H54 (cell line): ENCODE results near the gene ABCA13.

ENCODE experiments used
- DNase-seq: peaks from one replicate; pipeline ENCODE4 v3.0.0; 2011; ENCODE audit warnings: low spot score, mixed read lengths; ENCODE audit not compliant: insufficient read length
- FAIRE-seq: peaks from 3 replicates; lab custom pipeline; 2011; peaks lifted over from hg19 to GRCh38; lab: Jason Lieb, UNC
- POLR2A ChIP-seq: IDR thresholded peaks from 2 replicates; pipeline ENCODE4 v1.6.1; 2011; ENCODE audit warnings: low read depth, mild to moderate bottlenecking, low read length

The ABCA13 gene

DNA sequence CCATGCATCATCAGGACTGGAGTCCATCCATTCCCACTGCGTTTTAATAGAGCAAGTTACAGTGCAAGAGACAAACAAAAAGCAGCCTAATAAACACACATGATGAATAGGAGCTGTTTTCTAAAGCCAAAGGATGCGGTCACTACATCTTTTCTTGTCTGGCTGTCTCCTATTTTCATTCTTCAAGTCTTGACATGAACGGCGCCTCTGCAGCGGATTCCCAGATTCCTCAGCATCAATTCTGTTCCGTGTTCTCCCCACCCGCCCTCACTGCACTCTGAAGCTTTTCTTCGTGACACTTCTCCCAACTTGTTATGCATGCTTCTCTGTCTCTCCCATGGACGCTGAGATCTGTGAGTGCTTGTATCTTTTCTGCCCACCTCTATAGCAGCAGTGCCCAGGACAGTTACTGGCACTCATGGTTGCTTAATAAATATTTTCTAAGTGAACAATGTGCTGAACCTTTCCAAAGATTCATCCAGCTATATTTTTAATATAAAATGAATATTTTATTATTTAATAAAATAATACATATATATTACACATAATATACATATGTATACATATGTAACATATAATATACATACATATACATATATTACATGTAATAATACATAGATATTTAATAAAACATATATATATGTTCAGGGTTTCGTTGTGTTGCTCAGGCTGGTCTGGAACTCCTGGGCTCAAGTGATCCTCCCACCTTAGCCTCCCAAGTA lies 242.9 kb downstream of the ABCA13 start:
- FAIRE-seq (no peak), DNase-seq (no peak)
- TF ChIP-seq POLR2A: no peak

DNA sequence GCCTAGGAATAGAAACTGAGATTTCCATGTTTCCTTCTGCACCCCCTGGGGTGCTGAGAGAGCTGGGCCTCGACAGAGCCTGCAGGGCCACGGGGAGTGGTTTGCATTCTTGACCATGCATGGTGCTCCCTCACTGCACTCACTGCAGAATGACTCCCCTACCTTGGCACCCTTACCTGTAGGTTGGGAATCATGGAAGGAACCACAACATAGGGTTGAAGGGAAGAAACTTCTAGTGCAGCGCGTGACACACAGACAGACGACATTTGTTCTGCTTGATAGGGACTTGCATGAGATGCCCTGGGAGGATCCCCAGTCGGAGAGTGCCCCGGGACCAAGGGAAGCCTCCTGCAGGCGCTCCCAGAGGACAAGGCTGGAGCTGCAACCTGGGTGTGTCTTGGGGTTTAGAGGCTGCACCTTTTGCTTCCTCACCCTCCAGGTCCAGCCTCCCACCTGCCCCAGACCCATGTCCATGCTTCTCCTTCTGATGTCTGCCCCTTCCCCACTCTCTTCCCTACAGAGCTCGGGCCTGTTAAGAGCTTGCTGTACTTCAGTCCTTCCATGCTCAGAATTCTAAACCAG lies 245.2 kb downstream of the ABCA13 start:
- no peak for FAIRE-seq
- DNase-seq: no peak
- TF ChIP-seq POLR2A: no peak

DNA sequence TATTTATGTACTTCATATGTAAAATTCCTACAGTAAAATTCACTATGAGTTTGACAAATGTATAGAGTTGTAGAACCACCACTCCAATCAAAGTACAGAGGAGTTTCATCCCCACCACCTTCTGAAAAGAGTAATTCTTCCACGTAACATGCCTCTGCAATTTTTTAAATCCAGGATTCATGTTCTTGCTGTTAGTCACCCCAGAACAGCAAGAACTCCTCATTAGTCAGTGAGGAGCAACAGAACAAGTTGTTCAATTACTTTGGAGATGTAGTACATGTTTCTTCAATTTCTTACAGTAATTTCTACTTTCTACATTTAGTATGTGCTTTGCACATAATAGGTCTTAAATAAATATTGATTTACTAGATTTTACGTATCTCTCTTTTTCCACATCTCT lies 248.1 kb downstream of the ABCA13 start:
- no peak for FAIRE-seq

DNA sequence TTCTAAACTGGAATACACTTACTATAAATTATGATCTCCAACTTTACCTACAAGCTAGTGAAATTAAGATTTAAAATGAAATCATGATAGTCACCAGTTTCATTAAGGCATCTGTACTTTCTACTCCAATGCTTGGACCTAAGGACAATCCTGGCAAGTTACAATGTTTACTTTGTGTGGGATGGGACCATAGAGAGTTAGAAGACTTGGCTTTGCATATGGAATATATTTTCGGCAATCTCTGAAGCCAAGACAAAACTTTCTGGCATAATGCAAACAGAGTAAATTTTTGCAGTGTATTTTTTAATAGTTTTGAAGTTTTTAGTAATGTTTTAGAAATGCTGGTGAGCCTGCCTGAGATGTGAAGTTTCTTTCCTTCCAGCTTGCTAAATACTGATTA lies 248.9 kb downstream of the ABCA13 start:
- no peak for TF ChIP-seq POLR2A
- DNase-seq (no peak), FAIRE-seq (no peak)

More for the DNA sequence above, 248.1 kb downstream of the ABCA13 start:
- no peak for DNase-seq
- no peak for TF ChIP-seq POLR2A

DNA sequence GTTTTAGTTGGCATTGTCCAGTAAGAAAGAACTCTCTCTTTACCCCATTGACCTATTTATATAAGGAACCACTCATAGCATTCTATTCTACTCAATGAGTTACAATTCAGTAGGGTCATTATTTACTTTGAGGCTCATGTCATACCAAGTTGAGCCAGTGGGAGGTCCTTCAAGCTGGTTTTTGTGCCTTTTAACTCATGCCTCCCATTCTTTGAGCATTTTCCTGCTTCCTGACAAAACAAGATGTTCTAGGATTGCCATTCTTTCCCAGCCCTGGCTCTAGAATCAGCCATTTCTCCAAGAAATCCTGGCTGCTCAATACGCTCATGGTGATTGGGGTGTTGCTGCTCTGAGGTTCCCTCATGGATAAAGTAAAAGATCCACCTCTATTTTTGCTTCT lies 250.1 kb downstream of the ABCA13 start:
- no peak for DNase-seq
- no peak for FAIRE-seq
- TF ChIP-seq POLR2A: no peak

DNA sequence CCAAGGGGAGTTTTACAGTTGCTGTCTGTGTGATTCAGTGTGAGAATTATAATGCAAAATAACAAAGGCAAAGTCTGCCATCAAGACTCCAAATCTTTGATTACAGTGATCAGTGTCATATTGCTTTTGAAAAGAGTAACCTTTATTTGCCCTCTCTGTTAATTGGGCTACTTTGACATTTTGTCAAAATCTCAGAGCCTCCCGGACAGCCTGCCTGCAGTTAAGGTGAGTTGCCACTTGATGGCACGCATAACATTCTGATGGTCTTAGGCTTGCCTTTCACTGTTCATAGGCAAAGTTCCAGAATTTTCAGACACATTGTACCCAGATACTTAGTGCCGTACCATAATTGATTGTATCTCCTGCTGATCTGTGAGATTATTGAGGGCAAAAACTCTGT lies 253.5 kb downstream of the ABCA13 start:
- TF ChIP-seq POLR2A: no peak
- DNase-seq (no peak), FAIRE-seq (peak; percentile 23)

DNA sequence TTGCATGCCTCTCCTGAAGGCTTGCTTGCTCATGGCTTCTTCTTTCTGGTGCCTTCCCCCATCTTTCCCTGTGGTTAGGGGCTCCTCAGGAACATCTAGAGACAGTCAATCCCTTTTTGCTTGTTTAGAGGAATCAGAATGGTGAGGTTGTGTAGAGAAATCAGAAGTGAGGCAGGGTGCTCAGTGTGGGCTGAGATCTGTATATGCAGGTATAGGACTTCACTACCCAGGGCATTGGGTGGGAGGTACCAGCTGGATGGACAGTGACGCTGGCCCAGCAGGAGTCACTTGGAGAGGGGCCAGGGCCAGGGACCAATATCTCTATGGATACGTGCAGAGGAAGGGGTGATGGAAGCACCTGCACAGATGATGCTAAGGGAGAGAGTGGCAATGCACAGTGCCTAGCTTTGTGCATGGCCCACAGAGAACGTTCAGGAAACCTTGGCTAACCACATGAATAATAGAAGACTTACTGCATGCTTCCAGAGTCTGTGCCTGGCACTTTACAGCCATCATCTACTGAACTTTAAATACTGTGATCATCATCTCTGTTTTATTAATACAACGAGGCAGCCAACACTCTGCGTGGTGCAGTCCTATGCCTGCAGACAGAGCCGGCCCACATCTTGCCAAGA lies 255.2 kb downstream of the ABCA13 start:
- no peak for FAIRE-seq
- no peak for DNase-seq
- TF ChIP-seq POLR2A: no peak

DNA sequence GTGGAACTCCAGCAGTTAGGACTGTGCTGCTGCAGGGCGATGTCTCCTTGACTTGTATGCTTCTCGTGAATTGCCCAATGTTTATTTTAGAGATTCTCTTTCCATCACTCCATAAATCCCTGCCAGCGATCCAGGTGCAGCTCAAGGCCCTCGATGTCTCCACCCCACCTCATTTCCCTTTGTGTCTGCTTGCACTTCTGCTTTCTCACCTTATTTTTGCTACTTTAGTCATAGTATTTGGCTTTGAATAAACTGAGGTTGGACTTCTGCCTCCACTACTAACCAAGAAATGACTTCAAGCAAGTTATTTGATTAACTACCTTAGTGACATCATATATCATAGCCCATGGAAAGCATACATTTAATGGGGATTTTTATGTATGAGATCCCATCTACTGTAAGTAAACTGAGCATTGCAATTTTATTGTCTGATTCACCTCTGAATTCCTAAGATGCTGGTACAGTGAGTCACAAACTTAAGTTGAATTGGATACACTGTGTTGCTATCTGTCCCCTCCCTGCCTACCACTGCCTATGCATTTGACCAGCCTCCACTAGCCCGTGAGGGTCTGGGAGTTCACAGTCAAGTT lies 255.8 kb downstream of the ABCA13 start:
- FAIRE-seq: peak; percentile 95
- TF ChIP-seq POLR2A: no peak
- peak; percentile 65 for DNase-seq

DNA sequence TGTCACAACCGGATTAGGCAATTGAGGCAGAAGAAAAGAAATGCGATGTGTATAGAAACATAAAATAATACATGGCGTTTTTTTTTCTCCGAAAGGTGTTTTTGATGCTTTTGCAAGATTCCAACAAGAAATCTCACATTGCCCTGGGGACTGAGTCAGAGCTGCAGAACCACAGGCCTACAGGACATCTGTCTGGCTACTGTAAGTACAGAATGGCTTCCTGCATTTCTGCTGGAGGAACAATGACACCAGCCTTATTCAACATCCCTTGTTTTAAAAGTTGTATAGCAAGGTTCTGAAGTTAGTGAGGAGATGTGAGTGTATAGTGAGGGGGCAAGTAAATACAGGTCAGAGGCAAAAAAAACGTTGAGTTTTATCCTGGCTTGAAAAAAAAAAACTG lies 256.4 kb downstream of the ABCA13 start:
- TF ChIP-seq POLR2A: no peak
- DNase-seq (no peak), FAIRE-seq (peak; percentile 60)

DNA sequence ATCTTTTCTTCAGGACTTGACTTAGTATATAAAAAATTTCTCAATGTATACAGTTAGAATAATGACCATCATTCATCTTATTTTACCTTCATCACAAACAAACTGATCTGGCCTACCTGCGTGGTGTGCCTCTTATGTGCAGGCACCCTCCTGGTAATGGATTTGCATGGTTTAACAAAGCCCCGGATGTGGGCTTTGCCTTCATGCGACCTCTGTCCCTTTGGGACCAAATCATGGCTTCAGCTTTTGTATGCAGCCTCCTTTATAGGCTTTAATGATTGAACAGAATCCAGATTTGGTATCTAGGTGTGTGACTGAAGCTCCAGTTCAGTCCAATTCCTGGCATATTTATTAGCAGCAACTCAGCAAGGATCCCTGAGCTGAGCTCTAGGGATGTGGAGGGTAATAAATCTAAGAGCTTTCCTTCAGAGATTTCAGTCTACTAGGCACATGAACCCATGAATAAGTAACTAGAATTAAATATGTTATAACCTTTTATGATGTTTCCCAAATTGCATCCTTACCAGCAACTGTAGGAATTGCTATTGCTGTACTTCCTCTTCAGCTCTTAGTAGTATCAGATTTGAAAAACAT lies 256.9 kb downstream of the ABCA13 start:
- no peak for DNase-seq
- FAIRE-seq: no peak
- no peak for TF ChIP-seq POLR2A

DNA sequence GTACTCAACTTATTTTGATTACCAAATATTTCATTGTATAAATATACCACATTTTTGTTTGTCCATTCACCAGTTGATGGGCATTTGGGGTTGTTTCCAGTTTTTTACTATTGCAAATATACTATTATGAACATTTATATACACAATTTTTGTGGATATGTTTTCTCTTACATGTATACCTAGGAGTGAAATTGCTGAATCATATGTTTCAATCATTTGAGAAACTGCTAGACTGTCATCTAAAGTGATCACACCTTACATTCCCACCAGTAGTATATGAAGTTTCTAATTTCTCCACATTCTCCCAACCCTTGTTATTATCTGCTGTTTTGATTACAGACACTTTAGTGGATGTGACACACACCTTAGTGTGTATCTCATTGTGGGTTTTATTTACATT lies 257.9 kb downstream of the ABCA13 start:
- FAIRE-seq (no peak), DNase-seq (no peak)
- no peak for TF ChIP-seq POLR2A

DNA sequence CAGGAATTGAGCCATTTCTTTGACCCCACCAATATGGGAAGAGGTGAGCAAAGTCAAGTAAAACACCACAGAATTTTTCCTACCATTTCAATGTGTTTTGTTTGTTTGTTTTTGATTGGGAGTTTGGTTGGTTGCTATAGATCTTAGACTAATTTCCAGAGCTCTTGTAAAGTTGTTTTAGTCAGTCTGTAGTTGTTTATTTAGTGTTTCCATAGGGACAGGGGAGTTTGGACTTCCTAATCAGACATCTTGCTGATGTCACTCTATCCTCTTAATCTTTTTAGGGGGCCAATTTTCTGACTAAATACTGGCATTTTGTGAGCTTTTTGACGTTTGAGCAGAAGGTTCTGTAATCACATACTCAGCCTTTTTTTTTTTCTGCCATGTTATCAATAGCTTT lies 266.9 kb downstream of the ABCA13 start:
- TF ChIP-seq POLR2A: no peak
- FAIRE-seq (no peak), DNase-seq (no peak)

DNA sequence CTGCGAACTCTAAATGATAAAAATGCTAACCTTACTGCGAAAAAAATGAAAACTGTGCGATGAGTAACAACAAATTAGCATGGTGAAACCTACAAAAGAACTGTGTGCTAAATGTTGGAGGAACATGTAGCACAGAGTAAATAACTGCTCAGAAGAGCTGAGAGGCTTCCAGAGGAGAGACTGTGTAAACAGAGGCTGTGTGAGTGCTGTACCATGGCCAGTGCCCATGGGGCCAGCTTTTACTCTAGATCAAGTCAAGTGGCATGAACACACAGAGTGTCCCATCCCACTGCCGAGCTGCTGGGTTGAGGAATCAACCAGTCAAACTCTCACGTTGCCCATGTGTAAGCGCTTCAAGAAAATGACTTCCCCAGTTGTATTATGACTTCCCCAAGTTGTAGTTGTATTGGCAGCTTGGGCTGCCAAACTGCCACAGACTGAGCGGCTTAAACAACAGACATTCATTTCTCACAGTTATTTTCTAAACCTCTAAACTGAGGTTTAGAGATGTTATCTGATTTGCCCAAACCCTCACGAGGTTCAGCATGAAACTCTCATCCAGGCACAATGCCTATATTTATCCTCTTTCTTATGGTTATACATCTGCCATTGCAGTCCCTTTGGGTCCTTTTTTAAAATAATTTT lies 270.7 kb downstream of the ABCA13 start:
- FAIRE-seq (no peak), DNase-seq (no peak)

More for the DNA sequence above, 270.7 kb downstream of the ABCA13 start:
- TF ChIP-seq POLR2A: no peak
